H9 (cell line): ENCODE measurements around the gene LRRC28. TPM values are rescaled to one million over a fixed set of nuclear protein-coding genes. Genes with fewer than 3 reads are reported as not detected.

Experiments used
- DNase-seq: peaks from one replicate; pipeline ENCODE4 v3.0.0-alpha.2; 2017
- H2AFZ ChIP-seq: one replicate; pipeline ENCODE4 v1.6.1; 2013; ENCODE audit warnings: mild to moderate bottlenecking, low read length, control low read depth, moderate library complexity
- H2AK5ac ChIP-seq: 2 replicates; pipeline ENCODE4 v1.6.1; 2013; ENCODE audit warnings: low read length, control low read depth, mixed read lengths; ENCODE audit not compliant: insufficient read length
- H2BK120ac ChIP-seq: one replicate; pipeline ENCODE4 v1.6.1; 2013; ENCODE audit warnings: low read depth, mild to moderate bottlenecking, low read length, control low read depth, inconsistent platforms; ENCODE audit not compliant: poor library complexity, severe bottlenecking
- H2BK12ac ChIP-seq: 2 replicates; pipeline ENCODE4 v1.6.1; 2013; ENCODE audit warnings: low read length, control low read depth, mixed read lengths, low read depth; ENCODE audit not compliant: insufficient read length
- H2BK15ac ChIP-seq: 2 replicates; pipeline ENCODE4 v1.6.1; 2013; ENCODE audit warnings: low read depth, low read length, control low read depth
- H2BK20ac ChIP-seq: one replicate; pipeline ENCODE4 v1.6.1; 2013; ENCODE audit warnings: low read depth, mild to moderate bottlenecking, low read length, control low read depth, inconsistent platforms; ENCODE audit not compliant: poor library complexity, severe bottlenecking
- H2BK5ac ChIP-seq: 2 replicates; pipeline ENCODE4 v1.6.1; 2013; ENCODE audit warnings: low read length, control low read depth, mixed read lengths; ENCODE audit not compliant: insufficient read length
- H3K14ac ChIP-seq: 2 replicates; pipeline ENCODE4 v1.6.1; 2013; ENCODE audit warnings: low read length, control low read depth; ENCODE audit not compliant: insufficient read depth
- H3K18ac ChIP-seq: 2 replicates; pipeline ENCODE4 v1.6.1; 2013; ENCODE audit warnings: low read depth, mild to moderate bottlenecking, mixed read lengths, low read length, control low read depth; ENCODE audit not compliant: insufficient read length
- H3K23ac ChIP-seq: 2 replicates; pipeline ENCODE4 v1.6.1; 2013; ENCODE audit warnings: low read length, control low read depth, mixed read lengths, low read depth; ENCODE audit not compliant: insufficient read length
- H3K23me2 ChIP-seq: 2 replicates; pipeline ENCODE4 v1.6.1; 2013; ENCODE audit warnings: low read depth, mild to moderate bottlenecking, mixed read lengths, low read length, control low read depth; ENCODE audit not compliant: insufficient read length, poor library complexity, severe bottlenecking
- H3K27ac ChIP-seq: 2 replicates; pipeline ENCODE4 v1.5.1; 2013; ENCODE audit warnings: low read length, control low read depth, mixed read lengths, low read depth; ENCODE audit not compliant: insufficient read length
- H3K27me3 ChIP-seq: 2 replicates; pipeline ENCODE4 v1.6.1; 2013; ENCODE audit warnings: low read length, control low read depth, inconsistent platforms; ENCODE audit not compliant: insufficient read depth
- H3K4ac ChIP-seq: 2 replicates; pipeline ENCODE4 v1.6.1; 2013; ENCODE audit warnings: low read depth, mild to moderate bottlenecking, control low read depth, inconsistent platforms, low read length, moderate library complexity
- H3K4me1 ChIP-seq: 2 replicates; pipeline ENCODE4 v1.6.1; 2013; ENCODE audit warnings: low read length, control low read depth, inconsistent platforms; ENCODE audit not compliant: insufficient read depth
- H3K4me2 ChIP-seq: 2 replicates; pipeline ENCODE4 v1.6.1; 2013; ENCODE audit warnings: low read length, control low read depth, mixed read lengths; ENCODE audit not compliant: insufficient read length, insufficient read depth
- H3K56ac ChIP-seq: 2 replicates; pipeline ENCODE4 v1.6.1; 2013; ENCODE audit warnings: low read depth, mild to moderate bottlenecking, mixed read lengths, low read length, control low read depth; ENCODE audit not compliant: insufficient read length
- H3K79me1 ChIP-seq: 2 replicates; pipeline ENCODE4 v1.6.1; 2013; ENCODE audit warnings: low read depth, mild to moderate bottlenecking, moderate library complexity, low read length, control low read depth, inconsistent platforms; ENCODE audit not compliant: insufficient read depth, poor library complexity, severe bottlenecking
- H3K79me2 ChIP-seq: 2 replicates; pipeline ENCODE4 v1.6.1; 2013; ENCODE audit warnings: low read length, control low read depth, inconsistent platforms; ENCODE audit not compliant: insufficient read depth
- H3K9ac ChIP-seq: 2 replicates; pipeline ENCODE4 v1.6.1; 2013; ENCODE audit warnings: low read length, control low read depth, mixed read lengths; ENCODE audit not compliant: insufficient read length; ENCODE audit errors: extremely low read depth
- H3K9me3 ChIP-seq: one replicate; pipeline ENCODE4 v1.6.1; 2013; ENCODE audit warnings: low read depth, low read length, inconsistent platforms; ENCODE audit not compliant: control insufficient read depth
- H3T11ph ChIP-seq: one replicate; pipeline ENCODE4 v1.6.1; 2013; ENCODE audit warnings: mild to moderate bottlenecking, low read length, control low read depth, inconsistent platforms
- H4K20me1 ChIP-seq: one replicate; pipeline ENCODE4 v1.6.1; 2013; ENCODE audit not compliant: control insufficient read depth, insufficient read length, insufficient read depth
- H4K5ac ChIP-seq: 2 replicates; pipeline ENCODE4 v1.6.1; 2013; ENCODE audit warnings: low read depth, mild to moderate bottlenecking, mixed read lengths, low read length, control low read depth; ENCODE audit not compliant: insufficient read length
- H4K8ac ChIP-seq: replicated peaks from 2 replicates; pipeline ENCODE4 v1.6.1; 2013; ENCODE audit warnings: low read length, control low read depth, mixed read lengths, low read depth; ENCODE audit not compliant: insufficient read length
- H4K91ac ChIP-seq: 2 replicates; pipeline ENCODE4 v1.6.1; 2013; ENCODE audit warnings: low read depth, mild to moderate bottlenecking, moderate library complexity, mixed read lengths, low read length, control low read depth; ENCODE audit not compliant: insufficient read length
- H3K27ac Mint-ChIP-seq, 3 experiments: 2 replicates in 2 of 3; 3 replicates in 1 of 3; pipeline ENCODE4 v1.8.0; 2020 to 2021; ENCODE audit warnings: mixed read lengths in 3 of 3, mild to moderate bottlenecking in 1 of 3, moderate library complexity in 1 of 3
- H3K27me3 Mint-ChIP-seq: 2 replicates; pipeline ENCODE4 v1.8.0; 2021; ENCODE audit warnings: low read depth, mild to moderate bottlenecking, moderate library complexity, mixed read lengths
- H3K36me3 Mint-ChIP-seq, 3 experiments: 2 replicates in 2 of 3; 3 replicates in 1 of 3; pipeline ENCODE4 v1.8.0; 2020 to 2021; ENCODE audit warnings: low read depth in 3 of 3, mixed read lengths in 3 of 3; ENCODE audit not compliant: insufficient read depth in 1 of 3
- H3K4me1 Mint-ChIP-seq, 2 experiments: 2 replicates each; pipeline ENCODE4 v1.8.0; 2020; ENCODE audit warnings: mixed read lengths in 2 of 2
- H3K4me3 Mint-ChIP-seq, 2 experiments: 2 replicates in 1 of 2; 3 replicates in 1 of 2; pipeline ENCODE4 v1.8.0; 2020 to 2021; ENCODE audit warnings: mild to moderate bottlenecking in 2 of 2, mixed read lengths in 2 of 2, moderate library complexity in 1 of 2
- H3K9me3 Mint-ChIP-seq, 2 experiments: 2 replicates in 1 of 2; 3 replicates in 1 of 2; pipeline ENCODE4 v1.8.0; 2020; ENCODE audit warnings: mild to moderate bottlenecking in 2 of 2, mixed read lengths in 2 of 2, moderate library complexity in 1 of 2
- WGBS: extraction: QIAGEN DNeasy Blood & Tissue Kit; methylation state at CpG from one replicate; pipeline ENCODE4 v1.1.7; 2013; ENCODE audit warnings: missing lambda C conversion rate, low lambda C conversion rate, mixed read lengths; ENCODE audit not compliant: insufficient read length; ENCODE audit errors: extremely low coverage; 5-methylcytosine and 5-hydroxymethylcytosine counted together
- total RNA-seq: library from RNA; stranded (reverse); gene quantifications from 2 replicates; pipeline ENCODE4 v1.2.1, GENCODE V29; 2021
- TF ChIP-seq, protein P1 (sequence below): fragments of 200-600 bp; sonication (generic); conservative IDR thresholded peaks from 3 replicates; pipeline ENCODE4 v1.8.0; 2021; ENCODE audit warnings: antibody characterized with exemption, mild to moderate bottlenecking

Gene LRRC28
- total RNA-seq, 1 experiment from 2014 or later: 17.6 TPM

DNA sequence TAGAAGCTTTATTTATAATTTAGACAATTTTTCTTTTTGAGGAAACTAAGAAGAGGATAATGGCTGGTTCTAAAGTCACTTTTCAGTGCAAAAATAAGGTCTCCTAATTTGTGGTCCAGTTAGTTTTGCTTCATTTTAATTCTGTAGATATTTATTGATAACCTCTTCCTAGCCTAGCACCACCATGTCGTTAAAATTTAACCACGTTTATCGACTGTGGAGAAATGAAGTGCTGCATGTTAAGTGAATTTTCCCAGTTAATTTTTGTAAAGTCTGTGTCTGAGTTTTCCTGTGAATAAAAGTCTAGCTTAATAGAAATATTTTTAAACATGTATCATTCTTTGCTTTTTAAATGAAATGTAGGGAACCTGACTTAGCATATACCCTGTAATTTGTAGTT lies 16.7 kb downstream of the LRRC28 start:
- H2BK12ac ChIP-seq: no peak overlapping the region
- no peaks in the 10 kb centered on the region for H3K9me3 ChIP-seq
- H3K27me3 Mint-ChIP-seq: no peaks in the 10 kb centered on the region; the same call in 1 of the 2 replicates
- no peaks in the 10 kb centered on the region for H3K36me3 Mint-ChIP-seq
- H4K91ac ChIP-seq: no peak overlapping the region
- no peak overlapping the region for H3K27ac ChIP-seq
- H3K4me2 ChIP-seq: no peak overlapping the region
- H2AK5ac ChIP-seq: no peak overlapping the region
- peaks cover 3 to 10% of the 10 kb centered on the region in 2 experiments; a peak in 2 of 4 replicates for H3K4me1 Mint-ChIP-seq
- H3K56ac ChIP-seq: no peak overlapping the region
- no peak overlapping the region for H4K5ac ChIP-seq
- H3K4ac ChIP-seq: no peak overlapping the region
- H2BK120ac ChIP-seq: no peak overlapping the region
- TF ChIP-seq, protein P1, sequence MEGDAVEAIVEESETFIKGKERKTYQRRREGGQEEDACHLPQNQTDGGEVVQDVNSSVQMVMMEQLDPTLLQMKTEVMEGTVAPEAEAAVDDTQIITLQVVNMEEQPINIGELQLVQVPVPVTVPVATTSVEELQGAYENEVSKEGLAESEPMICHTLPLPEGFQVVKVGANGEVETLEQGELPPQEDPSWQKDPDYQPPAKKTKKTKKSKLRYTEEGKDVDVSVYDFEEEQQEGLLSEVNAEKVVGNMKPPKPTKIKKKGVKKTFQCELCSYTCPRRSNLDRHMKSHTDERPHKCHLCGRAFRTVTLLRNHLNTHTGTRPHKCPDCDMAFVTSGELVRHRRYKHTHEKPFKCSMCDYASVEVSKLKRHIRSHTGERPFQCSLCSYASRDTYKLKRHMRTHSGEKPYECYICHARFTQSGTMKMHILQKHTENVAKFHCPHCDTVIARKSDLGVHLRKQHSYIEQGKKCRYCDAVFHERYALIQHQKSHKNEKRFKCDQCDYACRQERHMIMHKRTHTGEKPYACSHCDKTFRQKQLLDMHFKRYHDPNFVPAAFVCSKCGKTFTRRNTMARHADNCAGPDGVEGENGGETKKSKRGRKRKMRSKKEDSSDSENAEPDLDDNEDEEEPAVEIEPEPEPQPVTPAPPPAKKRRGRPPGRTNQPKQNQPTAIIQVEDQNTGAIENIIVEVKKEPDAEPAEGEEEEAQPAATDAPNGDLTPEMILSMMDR: no peak
- H3K9me3 Mint-ChIP-seq: no peaks in the 10 kb centered on the region
- no peak overlapping the region for H3K23ac ChIP-seq
- H4K20me1 ChIP-seq: no peaks in the 10 kb centered on the region
- H3K18ac ChIP-seq: no peak overlapping the region
- no peaks in the 10 kb centered on the region for H3K79me2 ChIP-seq
- no peak overlapping the region for H3K14ac ChIP-seq
- no CpG with 5 or more reads among the region's 3 CpGs for WGBS
- no peak overlapping the region for H3K9ac ChIP-seq
- no peak overlapping the region for H2BK5ac ChIP-seq
- H3T11ph ChIP-seq: no peak overlapping the region
- H3K27ac Mint-ChIP-seq: no peak overlapping the region; a peak in 1 of 7 replicates
- no peak overlapping the region for H3K4me3 Mint-ChIP-seq
- H3K4me1 ChIP-seq: peaks cover 5% of the 10 kb centered on the region; the same call in 1 of the 2 replicates
- no peak overlapping the region for H2BK15ac ChIP-seq
- H3K27me3 ChIP-seq: no peaks in the 10 kb centered on the region
- H4K8ac ChIP-seq: no peak overlapping the region
- H3K79me1 ChIP-seq: no peaks in the 10 kb centered on the region
- DNase-seq: no peak
- H2BK20ac ChIP-seq: no peak overlapping the region
- no peaks in the 10 kb centered on the region for H3K23me2 ChIP-seq
- H2AFZ ChIP-seq: no peak overlapping the region
